Measurements from ENCODE around the gene TTC19. TPM values are rescaled to one million over a fixed set of nuclear protein-coding genes. Genes with fewer than 3 reads are reported as not detected.
A peak's percentile ranks its signal among the peaks of the same experiment; 100 is the strongest.
"Not testable (repeated sequence)": the region's sequence is repeated elsewhere in the genome, so short reads cannot be mapped to it uniquely, and the experiment has no call there.

Gene TTC19
- total RNA-seq, 2 donors from 2014 or later = 22.2 to 28.8 TPM

DNA sequence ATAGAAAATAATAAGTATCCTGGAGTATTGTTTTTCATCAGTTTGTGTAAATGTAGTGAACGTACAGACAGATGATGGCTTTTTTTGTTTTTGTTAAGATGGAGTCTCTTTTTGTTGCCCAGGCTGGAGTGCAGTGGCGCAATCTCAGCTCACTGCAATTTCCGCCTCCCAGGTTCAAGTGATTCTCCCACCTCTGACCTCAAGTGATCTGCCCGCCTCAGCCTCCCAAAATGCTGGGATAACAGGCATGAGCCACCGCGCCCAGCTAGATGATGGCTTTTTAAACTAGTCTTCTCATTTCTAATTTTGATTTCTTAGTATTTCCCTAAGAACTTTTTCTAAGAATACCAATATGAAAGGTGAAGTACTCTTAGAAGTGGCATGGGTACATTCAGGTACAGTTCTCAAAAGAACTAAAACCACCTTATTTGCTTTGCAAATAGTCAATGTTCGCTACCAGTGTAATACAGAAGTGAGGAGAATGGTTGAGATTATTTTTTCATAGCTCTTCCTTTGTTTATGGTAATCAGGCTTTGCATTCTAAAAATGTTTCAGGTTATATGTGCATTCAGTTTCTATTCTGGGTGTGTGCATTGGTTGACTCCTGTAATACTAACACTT, 34.2 kb downstream of the TTC19 start:
- H3K4me1 Mint-ChIP-seq = peaks cover 15% of the 10 kb centered on the region
- H3K4me3 Mint-ChIP-seq = no peak overlapping the region
- no peaks in the 10 kb centered on the region for H3K27me3 Mint-ChIP-seq
- H3K36me3 Mint-ChIP-seq (ENCODE audit: low read depth) = peaks cover 100% of the 10 kb centered on the region
- no peaks in the 10 kb centered on the region for H3K9me3 Mint-ChIP-seq
- ATAC-seq (replicated peaks) = no peak
- H3K27ac Mint-ChIP-seq = peak overlapping the region; percentile 30

DNA sequence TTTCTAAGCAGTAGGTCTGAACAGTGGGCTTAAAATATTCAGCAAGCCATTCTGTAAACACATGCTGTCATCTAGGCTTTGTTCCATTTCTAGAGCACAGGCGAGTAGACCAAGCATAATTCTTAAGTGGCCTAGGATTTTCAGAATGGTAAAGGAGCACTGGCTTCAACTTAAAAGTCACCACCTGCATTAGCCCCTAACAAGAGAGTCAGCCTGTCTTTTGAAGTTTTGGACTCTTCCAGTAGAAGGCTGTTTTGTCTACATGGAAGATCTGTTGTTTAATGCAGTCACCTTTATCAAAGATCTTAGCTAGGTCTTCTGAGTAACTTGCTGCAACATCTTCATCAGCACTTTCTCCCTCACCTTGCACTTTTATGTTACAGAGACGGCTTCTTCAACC, 36.6 kb downstream of the TTC19 start:
- peaks cover 99% of the 10 kb centered on the region for H3K36me3 Mint-ChIP-seq (ENCODE audit: low read depth)
- no peak overlapping the region for H3K27ac Mint-ChIP-seq
- H3K9me3 Mint-ChIP-seq = no peaks in the 10 kb centered on the region
- no peaks in the 10 kb centered on the region for H3K27me3 Mint-ChIP-seq
- ATAC-seq (replicated peaks) = no peak
- no peak overlapping the region for H3K4me3 Mint-ChIP-seq
- peaks cover 15% of the 10 kb centered on the region for H3K4me1 Mint-ChIP-seq

DNA sequence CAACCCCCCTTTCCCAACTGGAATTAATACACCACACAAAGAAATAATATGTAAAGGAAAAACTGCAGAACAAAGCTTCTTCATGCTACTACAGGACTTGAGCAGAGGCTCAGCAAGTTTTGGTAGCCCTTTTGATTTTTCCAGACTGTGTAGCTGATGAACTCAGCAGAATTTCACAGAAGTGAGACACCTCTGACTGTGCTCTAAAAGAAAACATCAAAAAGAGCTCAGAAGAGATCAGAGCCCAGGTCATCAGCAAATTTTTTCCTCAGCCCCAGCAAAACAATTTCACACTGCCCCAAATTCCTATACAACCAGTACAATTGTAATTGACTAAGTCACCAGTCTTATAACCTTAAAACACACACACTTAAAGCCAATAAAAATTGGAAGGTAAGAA, 38.0 kb downstream of the TTC19 start:
- peak overlapping the region; percentile 68 for H3K27ac Mint-ChIP-seq
- peaks cover 17% of the 10 kb centered on the region for H3K4me1 Mint-ChIP-seq
- H3K27me3 Mint-ChIP-seq = no peaks in the 10 kb centered on the region
- H3K4me3 Mint-ChIP-seq = no peak overlapping the region
- peak; percentile 46 for ATAC-seq (replicated peaks)
- H3K9me3 Mint-ChIP-seq = no peaks in the 10 kb centered on the region
- H3K36me3 Mint-ChIP-seq (ENCODE audit: low read depth) = peaks cover 96% of the 10 kb centered on the region

DNA sequence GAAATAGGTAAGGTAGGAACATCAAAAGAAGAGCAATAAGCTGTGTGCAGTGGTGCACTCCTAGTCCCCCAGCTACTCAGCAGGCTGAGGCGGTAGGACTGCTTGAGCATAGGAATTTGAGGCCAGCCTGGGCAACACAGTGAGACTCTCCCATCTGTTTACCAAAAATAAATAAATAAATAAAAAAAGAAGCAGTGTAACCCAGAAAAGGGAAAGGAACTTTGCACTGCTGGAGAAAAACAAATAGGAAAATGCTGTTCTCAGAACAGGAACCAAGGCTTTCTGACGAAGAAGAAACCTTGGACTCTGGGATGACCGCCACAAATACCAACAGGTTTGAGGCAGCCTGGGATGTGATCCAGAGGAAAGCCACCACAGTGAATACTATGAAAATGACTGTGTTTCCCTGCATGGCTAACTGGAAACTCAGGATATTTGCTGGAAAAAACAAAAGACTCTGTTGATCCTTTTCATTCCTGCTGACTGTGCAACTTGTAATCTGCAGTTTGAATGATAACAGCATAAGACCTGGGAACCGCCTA, 41.2 kb downstream of the TTC19 start:
- Mint-ChIP-seq H3K27ac (no peak overlapping the region), H3K4me3 (no peak overlapping the region), H3K4me1 (peaks cover 12% of the 10 kb centered on the region), H3K9me3 (no peaks in the 10 kb centered on the region), H3K36me3 (ENCODE audit: low read depth) (peaks cover 96% of the 10 kb centered on the region), H3K27me3 (no peaks in the 10 kb centered on the region)
- no peak for ATAC-seq (replicated peaks)

DNA sequence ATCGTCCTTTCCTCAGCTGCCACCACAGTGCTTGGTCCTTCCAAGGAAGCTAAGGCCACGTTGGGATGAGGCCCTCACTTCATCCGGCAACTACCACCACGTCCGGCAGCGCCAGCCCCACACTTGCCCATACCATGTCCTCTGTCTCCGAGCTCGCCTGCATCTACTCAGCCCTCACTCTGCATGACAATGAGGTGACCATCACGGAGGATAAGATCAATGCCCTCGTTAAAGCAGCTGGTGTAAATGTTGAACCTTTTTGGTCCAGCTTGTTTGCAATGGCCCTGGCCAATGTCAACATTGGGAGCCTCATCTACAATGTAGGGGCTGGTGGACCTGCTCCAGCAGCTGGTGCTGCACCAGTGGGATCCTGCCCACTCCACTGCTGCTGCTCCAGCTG, 44.9 kb downstream of the TTC19 start:
- Mint-ChIP-seq H3K27me3 (no peaks in the 10 kb centered on the region), H3K27ac (peak overlapping the region; percentile 37), H3K4me3 (no peak overlapping the region), H3K36me3 (ENCODE audit: low read depth) (peaks cover 94% of the 10 kb centered on the region), H3K4me1 (peaks cover 5% of the 10 kb centered on the region), H3K9me3 (no peaks in the 10 kb centered on the region)
- no peak for ATAC-seq (replicated peaks)

DNA sequence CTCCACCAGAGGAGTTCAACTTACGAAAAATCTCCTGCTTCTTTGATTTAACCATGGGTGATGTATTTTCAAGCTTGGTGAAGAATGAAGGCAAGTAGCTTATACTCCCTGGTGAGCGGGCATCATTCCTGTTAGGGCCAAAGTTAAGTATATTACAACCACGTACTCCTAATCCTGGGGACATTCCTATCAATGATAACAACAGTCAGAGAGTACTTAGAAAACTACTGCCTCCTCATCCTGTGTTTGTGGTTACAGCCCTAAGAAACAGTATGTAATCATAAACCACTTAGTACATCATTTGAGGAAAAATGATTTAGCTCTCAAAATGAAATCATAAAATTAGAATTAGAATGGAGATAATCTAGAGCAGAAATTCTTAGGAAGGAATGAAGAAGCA, 47.3 kb downstream of the TTC19 start:
- Mint-ChIP-seq H3K36me3 (ENCODE audit: low read depth) (peaks cover 89% of the 10 kb centered on the region), H3K27ac (peak overlapping the region; percentile 85), H3K4me1 (peaks cover 5% of the 10 kb centered on the region), H3K9me3 (no peaks in the 10 kb centered on the region), H3K4me3 (no peak overlapping the region), H3K27me3 (no peaks in the 10 kb centered on the region)
- ATAC-seq (replicated peaks) = no peak

DNA sequence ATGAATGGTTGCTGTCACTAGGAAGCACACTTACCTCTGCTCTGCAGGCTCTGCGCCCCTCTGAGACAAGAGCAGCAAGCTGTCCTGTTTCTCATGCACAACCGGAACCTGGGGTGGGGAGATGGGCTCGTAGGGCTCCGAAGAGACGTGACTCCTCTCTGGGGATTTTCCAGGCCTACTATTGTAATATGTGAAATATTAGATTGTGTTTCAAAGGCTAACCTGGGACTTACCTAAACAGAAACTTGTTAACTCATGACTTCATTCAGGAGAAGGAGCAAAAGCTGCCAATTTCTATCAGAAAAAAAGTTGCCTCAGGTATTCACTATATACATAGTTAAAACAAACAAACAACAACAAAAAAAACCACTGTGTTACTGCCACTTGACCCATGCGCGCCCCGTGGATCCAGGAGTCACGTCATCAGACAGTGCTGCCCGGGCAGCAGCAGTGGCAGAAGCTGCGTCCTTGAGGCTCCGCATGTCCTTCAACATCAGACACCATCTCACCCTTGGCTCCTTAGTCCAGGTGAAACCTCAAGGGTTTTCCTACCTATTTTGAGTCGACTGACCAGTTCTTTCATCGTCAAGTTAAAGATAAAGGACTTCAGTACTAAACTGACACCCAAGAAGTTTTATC, 49.3 kb downstream of the TTC19 start:
- Mint-ChIP-seq H3K27me3 (no peaks in the 10 kb centered on the region), H3K4me1 (peaks cover 4% of the 10 kb centered on the region), H3K9me3 (no peaks in the 10 kb centered on the region), H3K27ac (no peak overlapping the region), H3K36me3 (ENCODE audit: low read depth) (peaks cover 89% of the 10 kb centered on the region), H3K4me3 (no peak overlapping the region)
- ATAC-seq (replicated peaks) = no peak

DNA sequence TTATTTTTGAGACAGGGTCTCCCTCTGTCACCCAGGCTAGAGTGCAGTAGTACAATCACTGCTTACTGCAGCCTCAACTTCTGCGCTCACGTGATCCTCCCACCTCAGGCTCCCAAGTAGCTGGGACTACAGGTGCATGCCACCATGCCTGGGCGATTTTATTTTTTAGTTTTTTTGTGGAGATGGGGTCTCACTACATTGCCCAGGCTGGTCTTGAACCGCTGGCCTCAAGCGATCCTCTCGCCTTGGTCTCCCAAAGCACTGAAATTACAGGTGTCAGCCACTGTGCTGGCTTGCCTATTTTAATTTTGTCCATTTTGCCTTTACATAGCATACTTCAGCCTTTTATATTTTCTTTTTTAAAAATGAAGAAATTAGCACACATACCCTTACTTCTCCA, 51.2 kb downstream of the TTC19 start:
- H3K27ac Mint-ChIP-seq = peak overlapping the region; percentile 32
- H3K4me3 Mint-ChIP-seq = no peak overlapping the region
- H3K9me3 Mint-ChIP-seq = no peaks in the 10 kb centered on the region
- H3K36me3 Mint-ChIP-seq (ENCODE audit: low read depth) = peaks cover 89% of the 10 kb centered on the region
- no peaks in the 10 kb centered on the region for H3K27me3 Mint-ChIP-seq
- no peak for ATAC-seq (replicated peaks)
- H3K4me1 Mint-ChIP-seq = peaks cover 15% of the 10 kb centered on the region

DNA sequence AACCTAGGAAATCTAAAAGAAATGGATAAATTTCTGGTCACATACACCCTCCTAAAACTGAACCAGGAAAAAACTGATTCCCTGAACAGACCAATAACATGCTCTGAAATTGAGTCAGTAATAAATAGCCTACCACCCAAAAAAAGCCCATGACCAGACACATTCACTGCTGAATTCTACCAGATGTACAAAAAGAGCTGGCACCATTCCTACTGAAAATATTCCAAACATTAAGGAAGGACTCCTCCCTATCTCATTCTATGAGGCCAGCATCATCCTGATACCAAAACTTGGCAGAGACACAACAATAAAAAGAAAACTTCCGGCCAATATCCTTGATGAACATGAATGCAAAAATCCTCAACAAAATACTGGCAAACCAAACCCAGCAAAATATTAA, 52.9 kb downstream of the TTC19 start:
- peaks cover 89% of the 10 kb centered on the region for H3K36me3 Mint-ChIP-seq (ENCODE audit: low read depth)
- H3K27me3 Mint-ChIP-seq = no peaks in the 10 kb centered on the region
- peak overlapping the region; percentile 5 for H3K27ac Mint-ChIP-seq
- H3K4me1 Mint-ChIP-seq = peaks cover 15% of the 10 kb centered on the region
- no peak overlapping the region for H3K4me3 Mint-ChIP-seq
- no peak for ATAC-seq (replicated peaks)
- no peaks in the 10 kb centered on the region for H3K9me3 Mint-ChIP-seq

DNA sequence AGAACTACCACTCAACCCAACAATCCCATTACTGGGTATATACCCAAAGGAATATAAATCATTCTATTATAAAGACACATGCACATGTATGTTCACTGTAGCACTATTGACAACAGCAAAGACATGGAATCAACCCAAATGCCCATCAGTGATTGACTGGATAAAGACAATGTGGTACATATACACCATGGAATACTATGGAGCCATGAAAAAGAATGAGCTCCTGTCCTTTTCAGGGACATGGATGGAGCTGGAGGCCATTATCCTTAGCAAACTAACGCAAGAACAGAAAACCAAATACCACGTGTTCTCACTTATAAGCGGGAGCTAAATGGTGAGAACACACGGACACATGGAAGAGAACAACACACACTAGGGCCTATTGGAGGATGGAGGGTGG, 55.5 kb downstream of the TTC19 start:
- not testable (repeated sequence) for H3K27me3 Mint-ChIP-seq; H3K9me3 Mint-ChIP-seq; ATAC-seq (replicated peaks); H3K4me3 Mint-ChIP-seq
- peaks cover 94% of the 10 kb centered on the region for H3K36me3 Mint-ChIP-seq (ENCODE audit: low read depth)
- H3K4me1 Mint-ChIP-seq = peaks cover 15% of the 10 kb centered on the region
- peak overlapping the region; percentile 16 for H3K27ac Mint-ChIP-seq

DNA sequence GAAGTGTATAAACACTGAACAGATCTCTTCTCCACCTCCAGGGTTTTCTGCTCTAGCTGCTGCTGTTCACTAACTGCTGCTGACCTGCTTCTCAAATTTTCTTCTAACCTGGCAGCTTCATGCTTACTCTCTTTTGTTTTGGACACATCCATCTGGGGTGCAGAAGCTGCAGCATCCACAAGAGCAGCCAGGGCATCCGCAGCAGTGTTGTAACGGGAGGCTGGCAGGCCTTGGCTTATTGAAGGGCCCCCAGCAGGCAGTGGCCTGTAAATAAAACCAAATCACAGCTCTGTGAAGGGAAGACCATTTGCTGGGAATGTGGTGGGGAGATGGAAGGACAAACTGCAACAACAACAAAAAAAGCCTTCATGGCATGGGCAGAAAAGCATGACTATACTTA, 62.0 kb downstream of the TTC19 start:
- Mint-ChIP-seq H3K4me1 (no peaks in the 10 kb centered on the region), H3K27ac (peak overlapping the region; percentile 6), H3K9me3 (no peaks in the 10 kb centered on the region), H3K4me3 (no peak overlapping the region), H3K36me3 (ENCODE audit: low read depth) (peaks cover 100% of the 10 kb centered on the region), H3K27me3 (no peaks in the 10 kb centered on the region)
- ATAC-seq (replicated peaks) = no peak

DNA sequence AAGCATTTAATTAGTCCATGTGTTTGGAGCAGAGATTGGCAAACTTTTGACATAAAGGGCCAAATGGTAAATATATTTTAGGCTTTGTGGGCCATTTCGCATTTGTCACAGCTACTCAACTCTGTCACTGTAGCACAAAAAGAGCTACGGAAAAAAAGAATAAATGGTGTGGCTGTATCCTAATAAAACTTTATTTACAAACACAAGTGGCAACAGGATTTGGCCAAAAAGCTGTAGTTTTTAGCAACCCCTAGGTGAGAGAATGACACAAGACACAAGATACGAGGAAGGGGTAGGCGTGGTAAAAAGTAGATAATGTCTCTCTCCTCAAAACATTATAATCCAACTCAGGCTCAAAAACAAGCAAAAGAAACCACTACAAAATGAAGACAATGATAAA, 66.5 kb downstream of the TTC19 start:
- peaks cover 100% of the 10 kb centered on the region for H3K36me3 Mint-ChIP-seq (ENCODE audit: low read depth)
- H3K27me3 Mint-ChIP-seq = no peaks in the 10 kb centered on the region
- no peak for ATAC-seq (replicated peaks)
- H3K4me3 Mint-ChIP-seq = no peak overlapping the region
- H3K4me1 Mint-ChIP-seq = peaks cover 5% of the 10 kb centered on the region
- H3K9me3 Mint-ChIP-seq = no peaks in the 10 kb centered on the region
- H3K27ac Mint-ChIP-seq = peak overlapping the region; percentile 19

DNA sequence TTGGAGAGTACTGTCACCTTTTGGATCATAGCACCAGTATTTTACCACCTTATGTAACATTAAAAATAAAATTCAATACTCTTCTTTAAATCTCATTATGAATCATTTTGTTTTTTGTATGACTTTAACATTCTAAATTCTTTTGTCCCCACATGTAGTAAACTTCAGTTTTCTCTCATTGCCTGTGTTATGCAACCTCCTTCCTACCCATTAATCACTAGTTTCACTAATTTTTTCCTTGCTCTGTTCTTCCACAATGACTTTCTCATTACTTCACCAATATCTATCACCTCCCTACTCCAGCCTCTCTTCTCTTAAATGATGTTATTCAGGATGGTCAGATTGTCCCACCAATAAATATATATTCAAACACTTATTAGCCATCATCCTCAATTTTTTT, 68.7 kb downstream of the TTC19 start:
- Mint-ChIP-seq H3K4me1 (peaks cover 5% of the 10 kb centered on the region), H3K27me3 (no peaks in the 10 kb centered on the region), H3K4me3 (no peak overlapping the region), H3K27ac (peak overlapping the region; percentile 1), H3K36me3 (ENCODE audit: low read depth) (peaks cover 100% of the 10 kb centered on the region), H3K9me3 (no peaks in the 10 kb centered on the region)
- peak; percentile 60 for ATAC-seq (replicated peaks)

DNA sequence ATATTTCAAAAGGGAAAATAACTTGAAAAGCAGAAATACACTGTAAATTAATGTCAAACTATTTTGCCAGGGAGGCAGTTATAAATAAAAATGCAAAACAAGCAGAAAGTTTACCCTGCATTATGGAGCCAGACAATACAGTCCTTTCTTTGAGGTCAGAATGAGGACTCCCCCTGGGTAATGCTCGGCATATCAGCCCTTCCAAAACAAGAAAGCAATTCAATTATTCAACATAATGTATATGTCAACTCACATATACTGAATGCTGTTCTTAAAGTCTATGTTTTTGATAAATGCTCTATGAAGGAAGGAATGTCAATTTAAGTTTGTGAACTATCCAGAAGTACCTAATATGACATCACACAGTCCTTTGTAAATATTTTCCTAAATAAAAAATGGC, 72.4 kb downstream of the TTC19 start:
- H3K4me1 Mint-ChIP-seq = peaks cover 5% of the 10 kb centered on the region
- no peaks in the 10 kb centered on the region for H3K9me3 Mint-ChIP-seq
- H3K27me3 Mint-ChIP-seq = no peaks in the 10 kb centered on the region
- no peak for ATAC-seq (replicated peaks)
- H3K36me3 Mint-ChIP-seq (ENCODE audit: low read depth) = peaks cover 100% of the 10 kb centered on the region
- H3K27ac Mint-ChIP-seq = peak overlapping the region; percentile 58
- H3K4me3 Mint-ChIP-seq = no peak overlapping the region

DNA sequence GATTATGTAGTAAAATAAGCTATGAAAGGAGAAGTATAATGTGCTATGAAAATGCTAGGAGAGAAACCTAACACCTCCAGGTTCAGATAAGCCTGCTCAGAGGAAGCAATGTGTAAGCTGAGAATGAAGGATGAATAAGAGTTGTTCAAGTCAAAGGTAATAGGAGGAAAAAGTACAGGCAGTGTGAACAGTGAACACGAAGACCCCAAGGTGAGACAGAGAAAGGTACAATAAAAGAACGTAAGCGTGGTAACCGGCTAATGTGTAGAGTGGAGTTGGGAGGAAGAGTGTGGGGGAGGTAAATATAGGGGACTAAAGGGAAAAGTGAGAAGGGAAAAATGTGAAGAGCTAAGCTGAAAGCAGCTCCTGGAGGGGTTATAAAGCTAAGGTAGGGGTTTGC, 74.2 kb downstream of the TTC19 start:
- Mint-ChIP-seq H3K4me3 (no peak overlapping the region), H3K27ac (peak overlapping the region; percentile 8), H3K9me3 (no peaks in the 10 kb centered on the region), H3K4me1 (no peaks in the 10 kb centered on the region), H3K27me3 (no peaks in the 10 kb centered on the region), H3K36me3 (ENCODE audit: low read depth) (peaks cover 98% of the 10 kb centered on the region)
- no peak for ATAC-seq (replicated peaks)
